OCI-LY3 (cell line): ENCODE data around the gene ARRDC2.

Source experiments
- H2AFZ ChIP-seq: fragments of 200-600, 300-600 bp; shearing (Covaris generic); 2 replicates; pipeline ENCODE4 v1.6.0; 2014; ENCODE audit warnings: antibody characterized with exemption, low read depth, low read length
- H3K27ac ChIP-seq: fragments of 200-600, 300-600 bp; sonication (generic); 2 replicates; pipeline ENCODE4 v1.5.1; 2014; ENCODE audit warnings: mild to moderate bottlenecking, low read length, moderate library complexity, mixed read lengths
- H3K27me3 ChIP-seq: fragments of 200-600, 300-600 bp; sonication (generic); 2 replicates; pipeline ENCODE4 v1.6.1; 2014; ENCODE audit warnings: low read depth, low read length, mixed read lengths
- H3K36me3 ChIP-seq: fragments of 200-600, 300-600 bp; sonication (generic); replicated peaks from 2 replicates; pipeline ENCODE3; 2014; ENCODE audit warnings: low read depth, low read length, mixed read lengths
- H3K4me1 ChIP-seq: fragments of 300-600, 200-600 bp; sonication (generic); 2 replicates; pipeline ENCODE4 v1.6.1; 2014; ENCODE audit warnings: low read length, mixed read lengths
- H3K4me2 ChIP-seq: fragments of 200-600, 300-600 bp; sonication (generic); 2 replicates; pipeline ENCODE4 v1.6.1; 2014; ENCODE audit warnings: low read length, mixed read lengths
- H3K4me3 ChIP-seq: fragments of 300-600, 200-600 bp; sonication (generic); 2 replicates; pipeline ENCODE4 v1.5.1; 2014; ENCODE audit warnings: antibody characterized with exemption, mild to moderate bottlenecking, low read length, moderate library complexity
- H3K79me2 ChIP-seq: fragments of 300-600, 200-600 bp; shearing (Covaris generic); 2 replicates; pipeline ENCODE4 v1.6.1; 2014; ENCODE audit warnings: mild to moderate bottlenecking, low read length, mixed read lengths
- H3K9ac ChIP-seq: fragments of 300-600, 200-600 bp; shearing (Covaris generic); 2 replicates; pipeline ENCODE4 v1.6.0; 2014; ENCODE audit warnings: mild to moderate bottlenecking, low read length, moderate library complexity
- H3K9me3 ChIP-seq: fragments of 200-600, 300-600 bp; shearing (Covaris generic); 2 replicates; pipeline ENCODE4 v1.6.1; 2014; ENCODE audit warnings: low read length, mixed read lengths; ENCODE audit not compliant: insufficient read depth
- H4K20me1 ChIP-seq: fragments of 200-600, 300-600 bp; sonication (generic); 2 replicates; pipeline ENCODE4 v1.6.1; 2016; ENCODE audit warnings: low read length, mixed read lengths; ENCODE audit not compliant: insufficient read depth
- EZH2phosphoT487 ChIP-seq: fragments of 200-600 bp; shearing (Covaris generic); IDR thresholded peaks from 2 replicates; pipeline ENCODE4 v1.6.1; 2018; ENCODE audit warnings: antibody characterized with exemption, mixed run types, low read depth
- TF ChIP-seq, protein P1 (sequence below): fragments of 200-600, 300-600 bp; sonication (generic); IDR thresholded peaks from 2 replicates; pipeline ENCODE4 v1.5.1; 2014; ENCODE audit warnings: antibody characterized with exemption, low read length, low read depth

The ARRDC2 gene

DNA sequence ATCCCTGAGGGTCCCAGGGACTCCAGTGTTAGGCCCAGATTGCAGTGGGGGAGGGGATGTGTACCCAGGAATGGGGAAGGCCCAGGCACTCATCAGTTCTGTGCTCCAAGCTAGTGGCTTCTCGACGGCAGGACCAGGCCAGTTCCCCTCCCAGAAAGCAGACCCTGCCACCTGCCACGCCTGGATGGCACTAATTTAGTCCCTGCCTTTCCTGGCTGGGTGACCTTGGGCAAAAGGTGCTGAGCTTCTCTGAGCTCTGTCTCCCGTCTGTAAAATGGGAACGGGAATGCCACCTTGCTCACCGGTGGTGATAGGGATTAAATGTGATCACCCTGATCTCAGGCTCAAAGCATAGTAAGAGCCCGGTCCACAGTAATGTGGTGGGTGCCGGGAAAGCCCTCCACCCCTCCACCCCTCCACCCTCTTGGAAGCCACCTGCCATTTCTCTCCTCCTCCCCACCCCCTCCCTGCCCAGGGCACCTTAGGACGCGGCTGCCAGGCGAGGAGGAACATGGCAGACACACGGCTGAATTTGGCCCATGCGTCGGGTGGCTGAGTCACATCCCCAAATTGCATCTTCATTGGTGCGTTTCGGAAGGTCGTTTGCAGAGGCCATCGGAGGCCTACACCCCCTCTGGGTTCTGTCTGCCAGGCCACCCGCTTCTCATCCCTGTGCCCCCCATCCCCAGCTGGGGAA lies 38.7 kb upstream of the ARRDC2 start:
- H3K9ac ChIP-seq: no peak overlapping the region
- no peaks in the 10 kb centered on the region for H3K9me3 ChIP-seq
- H3K4me1 ChIP-seq: no peaks in the 10 kb centered on the region
- H3K36me3 ChIP-seq: no peaks in the 10 kb centered on the region
- H2AFZ ChIP-seq: no peak overlapping the region
- H3K27me3 ChIP-seq: peaks cover 21% of the 10 kb centered on the region
- H4K20me1 ChIP-seq: no peaks in the 10 kb centered on the region
- no peak overlapping the region for H3K4me2 ChIP-seq
- TF ChIP-seq, protein P1, sequence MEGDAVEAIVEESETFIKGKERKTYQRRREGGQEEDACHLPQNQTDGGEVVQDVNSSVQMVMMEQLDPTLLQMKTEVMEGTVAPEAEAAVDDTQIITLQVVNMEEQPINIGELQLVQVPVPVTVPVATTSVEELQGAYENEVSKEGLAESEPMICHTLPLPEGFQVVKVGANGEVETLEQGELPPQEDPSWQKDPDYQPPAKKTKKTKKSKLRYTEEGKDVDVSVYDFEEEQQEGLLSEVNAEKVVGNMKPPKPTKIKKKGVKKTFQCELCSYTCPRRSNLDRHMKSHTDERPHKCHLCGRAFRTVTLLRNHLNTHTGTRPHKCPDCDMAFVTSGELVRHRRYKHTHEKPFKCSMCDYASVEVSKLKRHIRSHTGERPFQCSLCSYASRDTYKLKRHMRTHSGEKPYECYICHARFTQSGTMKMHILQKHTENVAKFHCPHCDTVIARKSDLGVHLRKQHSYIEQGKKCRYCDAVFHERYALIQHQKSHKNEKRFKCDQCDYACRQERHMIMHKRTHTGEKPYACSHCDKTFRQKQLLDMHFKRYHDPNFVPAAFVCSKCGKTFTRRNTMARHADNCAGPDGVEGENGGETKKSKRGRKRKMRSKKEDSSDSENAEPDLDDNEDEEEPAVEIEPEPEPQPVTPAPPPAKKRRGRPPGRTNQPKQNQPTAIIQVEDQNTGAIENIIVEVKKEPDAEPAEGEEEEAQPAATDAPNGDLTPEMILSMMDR: no peak
- no peaks in the 10 kb centered on the region for H3K79me2 ChIP-seq
- H3K4me3 ChIP-seq: no peak overlapping the region
- no peak overlapping the region for H3K27ac ChIP-seq

DNA sequence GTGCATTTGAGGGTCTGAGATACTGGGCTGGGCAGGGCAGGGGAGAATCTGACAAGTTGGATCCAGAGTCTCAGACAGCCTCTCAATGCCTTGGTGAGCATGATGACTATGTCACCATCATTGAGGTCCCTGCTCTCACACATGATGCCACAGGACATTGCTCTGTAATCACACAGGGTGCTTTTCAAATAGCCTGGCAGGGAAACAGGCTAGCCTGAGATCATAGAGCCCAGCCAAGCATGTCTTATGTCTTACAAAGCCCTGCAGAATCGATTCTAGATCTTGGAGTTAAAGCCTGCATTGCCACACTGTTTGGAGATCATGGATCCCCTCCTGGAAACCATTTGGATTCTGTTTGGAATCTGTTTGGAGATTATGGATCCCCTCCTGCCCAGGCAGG lies 35.7 kb upstream of the ARRDC2 start:
- Histone ChIP-seq H3K27me3 (0 out of 2 replicates have a peak, but pooled peaks cover 8% of the 10 kb centered on the region), H3K36me3 (no peaks in the 10 kb centered on the region), H3K4me3 (no peak overlapping the region), H3K79me2 (no peaks in the 10 kb centered on the region), H3K4me2 (no peak overlapping the region), H2AFZ (no peak overlapping the region), H4K20me1 (no peaks in the 10 kb centered on the region), H3K9me3 (no peaks in the 10 kb centered on the region), H3K27ac (no peak overlapping the region), H3K9ac (no peak overlapping the region), H3K4me1 (peaks cover 4% of the 10 kb centered on the region; the same call in 1 of the 2 replicates)
- TF ChIP-seq, protein P1: no peak
- no peak for TF ChIP-seq EZH2phosphoT487

DNA sequence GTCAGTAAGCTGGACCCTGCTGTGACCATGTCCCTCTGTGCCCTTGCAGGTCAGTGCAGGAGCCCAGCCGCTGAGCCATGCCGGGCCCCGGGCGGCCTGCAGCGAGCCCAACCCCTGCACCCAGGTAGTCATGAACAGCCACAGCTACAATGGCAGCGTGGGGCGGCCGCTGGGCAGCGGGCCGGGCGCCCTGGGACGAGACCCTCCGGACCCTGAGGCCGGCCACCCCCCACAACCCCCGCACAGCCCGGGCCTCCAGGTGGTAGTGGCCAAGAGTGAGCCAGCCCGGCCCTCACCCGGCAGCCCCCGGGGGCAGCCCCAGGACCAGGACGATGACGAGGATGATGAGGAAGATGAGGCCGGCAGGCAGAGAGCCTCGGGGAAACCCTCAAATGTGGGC lies 34.2 kb upstream of the ARRDC2 start:
- H3K79me2 ChIP-seq: no peaks in the 10 kb centered on the region
- no peak overlapping the region for H3K9ac ChIP-seq
- no peak overlapping the region for H3K4me2 ChIP-seq
- no peaks in the 10 kb centered on the region for H3K9me3 ChIP-seq
- TF ChIP-seq, protein P1: no peak
- TF ChIP-seq EZH2phosphoT487: no peak
- H2AFZ ChIP-seq: no peak overlapping the region
- H3K27me3 ChIP-seq: 0 out of 2 replicates have a peak, but pooled peaks cover 8% of the 10 kb centered on the region
- H3K4me1 ChIP-seq: peaks cover 9% of the 10 kb centered on the region; the same call in 1 of the 2 replicates
- H4K20me1 ChIP-seq: no peaks in the 10 kb centered on the region
- no peak overlapping the region for H3K27ac ChIP-seq
- no peaks in the 10 kb centered on the region for H3K36me3 ChIP-seq
- H3K4me3 ChIP-seq: no peak overlapping the region

DNA sequence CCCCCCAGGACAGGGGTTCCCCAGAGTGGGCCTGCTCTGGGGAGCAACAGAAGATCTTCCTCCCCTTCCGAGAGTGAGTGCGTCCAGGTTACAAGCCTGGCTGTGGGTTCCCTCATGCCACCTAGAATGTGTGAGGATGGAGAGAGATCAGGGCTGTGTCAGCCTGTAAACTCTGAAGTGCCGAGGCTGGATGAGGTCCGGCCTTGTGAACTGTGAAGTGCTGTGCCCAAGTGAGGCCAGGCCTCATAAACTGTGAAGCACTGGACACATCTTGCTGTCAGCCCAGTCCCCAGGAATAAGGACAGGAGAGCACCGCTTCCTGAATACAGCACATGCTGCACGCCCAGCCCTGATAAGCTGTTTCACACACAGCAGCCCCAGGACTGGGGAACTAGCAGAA lies 33.4 kb upstream of the ARRDC2 start:
- H3K36me3 ChIP-seq: no peaks in the 10 kb centered on the region
- no peak overlapping the region for H3K4me2 ChIP-seq
- no peaks in the 10 kb centered on the region for H3K9me3 ChIP-seq
- H3K9ac ChIP-seq: no peak overlapping the region
- H2AFZ ChIP-seq: no peak overlapping the region
- H3K27me3 ChIP-seq: 0 out of 2 replicates have a peak, but pooled peaks cover 8% of the 10 kb centered on the region
- no peak overlapping the region for H3K4me3 ChIP-seq
- no peak overlapping the region for H3K27ac ChIP-seq
- TF ChIP-seq EZH2phosphoT487: no peak
- TF ChIP-seq, protein P1: no peak
- H3K79me2 ChIP-seq: no peaks in the 10 kb centered on the region
- H3K4me1 ChIP-seq: peaks cover 11% of the 10 kb centered on the region; the same call in 1 of the 2 replicates
- H4K20me1 ChIP-seq: no peaks in the 10 kb centered on the region
